HPDE6-E6E7 (cell line): ENCODE data around the gene PDZRN4.

Experiments used
- DNase-seq: peaks from one replicate; pipeline ENCODE4 v3.0.0; 2011; ENCODE audit warnings: missing footprints; ENCODE audit errors: extremely low spot score

Gene PDZRN4

GRCh38 chr12:41356181-41356580 is 168.1 kb downstream of the PDZRN4 start:
- DNase-seq = no peak

DNA sequence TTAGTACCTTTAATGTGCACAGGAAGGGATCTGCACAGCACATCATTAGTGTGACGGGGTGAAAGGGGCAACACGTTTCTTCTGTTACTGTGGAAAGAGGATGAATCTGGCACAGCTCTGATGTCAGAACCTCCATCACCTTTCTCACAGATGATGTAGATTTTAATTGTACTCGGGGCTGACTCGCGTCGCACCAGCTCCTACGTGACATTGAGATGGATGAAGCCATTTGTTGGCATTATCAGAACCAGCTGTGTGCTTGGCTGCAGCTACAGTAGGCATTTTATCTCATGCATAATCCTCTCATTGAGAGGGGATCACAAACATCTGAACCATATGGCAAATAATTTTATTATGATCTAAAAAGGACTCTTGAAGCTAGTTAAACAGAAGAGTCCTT is 173.6 kb downstream of the PDZRN4 start:
- no peak for DNase-seq

DNA sequence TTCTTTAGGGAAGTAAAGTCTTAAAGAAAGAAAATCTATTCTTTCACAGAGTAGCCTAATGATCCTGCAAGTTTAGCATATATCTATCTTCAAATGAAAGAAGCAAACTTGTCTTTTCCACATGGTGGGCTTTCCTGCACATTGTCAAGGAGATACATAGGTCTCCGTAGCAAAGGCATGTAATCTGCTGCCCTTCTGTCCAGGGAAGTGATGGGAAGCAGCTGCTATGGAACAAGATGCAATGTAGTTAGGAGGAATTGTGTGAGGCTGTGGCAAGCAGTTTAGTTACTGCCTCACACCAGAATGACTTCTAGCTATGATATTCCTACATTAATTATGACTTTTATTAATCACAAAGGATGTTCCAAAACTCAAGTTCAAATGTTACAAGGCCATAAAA is 174.4 kb downstream of the PDZRN4 start:
- DNase-seq = no peak

DNA sequence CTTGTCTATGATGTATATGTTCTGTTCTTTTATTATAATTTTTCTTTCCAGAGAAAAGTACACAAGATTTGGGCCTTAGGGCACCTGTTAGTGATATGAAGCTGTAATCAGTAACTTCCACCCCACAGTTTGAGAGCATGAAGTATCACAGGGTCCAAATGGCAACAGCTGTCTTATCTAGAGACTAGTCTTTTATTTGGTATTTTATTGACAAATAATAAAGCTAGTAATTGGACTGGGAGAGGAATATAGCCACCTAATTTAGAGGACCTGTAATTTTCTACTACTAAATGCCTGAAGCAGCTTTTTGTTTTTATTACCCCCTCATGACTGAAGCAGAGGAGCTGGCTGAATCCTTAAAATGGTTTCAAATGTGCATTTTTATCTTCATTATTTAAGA is 174.8 kb downstream of the PDZRN4 start:
- DNase-seq = no peak

GRCh38 chr12:41364211-41364610 is 176.1 kb downstream of the PDZRN4 start:
- DNase-seq = no peak

- no peak for DNase-seq
Observed at GRCh38 chr12:41365653-41366171, 177.6 kb downstream of the PDZRN4 start.

DNA sequence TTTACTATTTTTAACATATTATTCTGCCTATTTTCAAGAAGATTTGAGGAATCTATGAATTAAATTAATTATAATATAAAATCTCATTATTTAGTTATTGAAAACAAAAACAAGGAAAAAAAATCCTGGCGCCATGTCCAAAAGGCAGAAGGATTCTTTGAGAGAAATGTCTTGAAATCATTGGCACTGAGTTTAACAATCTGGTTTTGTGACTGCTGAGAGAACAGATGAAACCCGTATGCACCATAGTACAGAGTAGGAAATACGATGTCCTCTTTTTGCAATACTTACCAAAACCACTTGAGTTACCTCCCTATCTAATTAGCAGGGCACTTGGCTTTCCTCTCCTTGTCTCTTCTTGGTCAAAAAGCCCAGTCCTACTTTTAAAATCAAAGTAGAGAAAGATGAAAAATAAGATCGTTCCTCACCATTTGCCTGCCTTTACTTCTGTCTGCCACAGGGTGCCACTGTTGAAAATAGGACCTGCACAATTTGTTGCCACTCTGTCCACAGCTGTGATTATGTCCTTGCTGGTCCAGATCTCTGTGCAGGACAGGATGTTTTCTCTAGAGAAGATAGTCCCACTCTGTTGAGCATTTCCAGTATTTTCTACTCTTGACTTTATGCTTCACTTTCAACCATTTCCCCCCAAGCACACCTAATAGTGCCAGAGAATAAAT is 179.7 kb downstream of the PDZRN4 start:
- no peak for DNase-seq

GRCh38 chr12:41380878-41381277 is 192.8 kb downstream of the PDZRN4 start:
- DNase-seq = no peak

DNA sequence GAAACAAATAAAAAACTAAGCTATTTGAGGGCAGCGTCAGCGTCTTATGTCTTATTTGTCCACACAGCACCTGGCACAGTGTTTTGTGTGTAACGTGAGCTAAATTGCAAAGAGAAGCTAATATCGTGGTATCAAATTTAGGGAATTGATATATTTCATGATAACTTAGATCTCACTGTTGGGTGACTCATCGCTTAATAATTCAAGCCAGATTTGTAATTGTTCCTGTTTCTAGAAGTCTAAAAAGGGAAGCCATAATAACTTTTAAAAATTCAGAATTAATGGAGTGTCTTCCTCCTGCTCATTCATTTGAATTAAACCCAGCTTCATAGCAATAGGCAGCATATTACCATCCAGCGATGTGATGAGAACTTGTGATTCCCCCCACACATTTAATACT is 214.7 kb downstream of the PDZRN4 start:
- DNase-seq = no peak

DNA sequence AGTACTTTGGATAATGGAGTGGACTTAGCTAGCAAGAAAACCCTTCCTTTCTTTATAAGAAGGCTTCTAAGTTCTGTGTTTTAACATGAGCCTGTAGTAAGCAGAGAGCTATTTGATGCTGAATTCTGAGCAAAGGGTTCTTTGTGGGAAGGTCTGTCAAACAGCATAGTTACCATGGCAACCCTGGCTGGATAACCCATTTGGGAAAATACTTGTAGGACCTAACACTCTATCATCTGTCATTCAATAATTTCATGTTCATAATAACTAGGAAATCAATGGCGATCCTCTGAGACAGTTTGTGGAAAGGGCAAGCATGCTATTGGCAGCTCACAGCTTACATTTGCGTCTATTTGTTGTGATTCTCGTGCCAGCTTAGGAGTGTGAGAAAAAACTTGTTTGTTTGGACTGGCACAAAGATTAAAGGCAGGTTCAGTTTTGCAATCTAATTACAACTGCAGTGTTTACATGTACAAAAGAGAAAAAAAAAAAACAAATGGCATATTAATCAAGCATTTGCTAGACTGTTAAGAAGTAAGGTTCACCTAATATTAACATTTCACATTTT is 219.2 kb downstream of the PDZRN4 start:
- no peak for DNase-seq

DNA sequence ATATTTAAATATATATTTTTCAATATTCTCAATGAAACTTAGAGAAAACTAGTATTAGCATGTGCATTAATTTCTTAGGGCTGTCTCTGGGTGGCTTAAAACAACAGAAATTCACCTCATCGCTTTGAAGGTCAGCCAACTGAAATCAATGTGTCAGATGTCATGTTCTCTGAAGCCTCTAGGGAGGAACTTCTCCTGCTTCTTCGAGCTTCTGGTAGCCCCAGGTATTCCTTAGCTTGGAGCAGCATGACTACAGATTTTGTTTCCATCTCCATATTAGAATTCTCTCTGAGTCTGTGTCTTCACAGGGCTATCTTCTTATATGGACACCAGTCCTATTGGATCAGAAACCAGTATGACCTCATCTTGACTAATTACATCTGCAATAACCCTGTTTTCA is 221.5 kb downstream of the PDZRN4 start:
- no peak for DNase-seq

DNA sequence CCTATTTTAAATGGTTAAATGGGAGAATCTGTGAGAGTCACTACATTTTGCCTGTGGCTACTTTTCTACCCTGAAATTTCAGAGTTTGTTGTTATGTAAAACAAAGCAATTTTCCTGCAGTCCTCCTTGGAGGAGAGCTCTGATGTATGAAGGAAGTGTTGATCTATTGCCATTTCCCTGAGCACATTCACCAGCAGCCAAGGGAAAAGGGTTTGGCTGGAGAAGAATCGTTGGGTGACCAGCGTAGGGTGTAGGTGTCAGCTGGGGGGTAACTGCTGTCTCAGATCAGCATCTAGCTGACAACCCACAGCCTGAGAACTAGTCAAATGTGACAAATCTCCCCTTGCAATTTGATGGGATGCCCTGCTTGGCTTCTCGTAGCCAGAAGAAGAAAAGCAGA is 230.5 kb downstream of the PDZRN4 start:
- DNase-seq = no peak

- DNase-seq = no peak
Observed at GRCh38 chr12:41419131-41419893, 231.2 kb downstream of the PDZRN4 start.

DNA sequence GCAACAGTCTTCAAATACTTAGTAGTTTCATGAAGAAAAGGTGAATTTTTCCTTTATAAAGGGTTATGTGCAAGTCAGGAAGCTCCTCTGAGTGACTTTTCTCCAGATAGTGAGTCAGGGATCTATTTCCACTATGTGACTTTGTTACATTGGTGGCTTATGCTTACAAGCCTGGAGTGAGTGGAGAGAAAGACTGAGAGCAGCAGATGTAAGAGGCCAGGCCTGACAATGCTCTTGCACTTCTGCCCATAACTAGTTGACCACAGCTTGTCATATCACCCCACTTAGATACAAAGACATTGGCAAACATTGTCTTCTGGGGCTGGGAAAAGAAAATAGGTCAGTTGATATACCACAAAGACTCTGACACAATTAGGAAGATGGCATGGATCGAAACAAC is 236.5 kb downstream of the PDZRN4 start:
- no peak for DNase-seq

- DNase-seq = no peak
Observed at GRCh38 chr12:41433460-41433859, 245.3 kb downstream of the PDZRN4 start.

DNA sequence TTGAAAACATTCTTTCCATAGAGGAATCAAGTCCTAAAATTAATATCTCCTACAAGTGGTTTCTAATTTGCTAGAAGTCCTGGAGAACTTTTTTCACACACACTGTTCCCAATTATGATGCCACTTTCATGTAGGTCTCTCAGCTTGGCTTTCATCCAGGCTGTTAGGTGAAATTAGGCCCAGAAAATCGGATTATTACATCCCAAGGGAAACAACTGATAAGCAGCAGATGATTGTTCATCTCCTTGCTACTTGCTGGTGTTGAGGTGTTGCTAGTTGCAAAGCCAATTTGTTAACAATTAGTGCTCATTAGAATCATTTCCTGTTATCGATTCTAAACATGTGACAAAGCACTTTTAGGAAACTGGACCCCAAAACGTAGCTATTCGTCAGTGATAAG is 248.0 kb downstream of the PDZRN4 start:
- DNase-seq = no peak

GRCh38 chr12:41437563-41437962 is 249.4 kb downstream of the PDZRN4 start:
- DNase-seq = no peak

GRCh38 chr12:41438854-41439541 is 250.9 kb downstream of the PDZRN4 start:
- DNase-seq = no peak

- DNase-seq = no peak
Observed at GRCh38 chr12:41439801-41440200, 251.7 kb downstream of the PDZRN4 start.

DNA sequence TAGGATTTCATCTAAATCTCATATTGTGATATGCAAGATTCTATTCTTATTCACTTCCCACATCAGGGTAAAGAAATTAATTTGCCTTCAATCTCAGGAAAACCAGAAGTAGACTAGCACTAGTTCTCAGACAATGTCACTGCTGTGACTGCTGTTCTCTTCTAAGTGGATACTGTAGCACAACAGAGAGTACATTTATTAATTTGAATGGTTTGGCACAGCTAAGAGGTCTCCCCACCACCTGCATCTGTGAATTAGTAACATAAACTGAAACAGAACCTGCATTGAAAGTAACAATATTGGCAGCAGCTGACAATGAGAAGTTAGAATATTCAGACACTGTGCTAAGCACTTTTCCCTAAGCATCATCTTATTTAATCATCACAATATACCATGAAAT is 253.1 kb downstream of the PDZRN4 start:
- DNase-seq = no peak

- no peak for DNase-seq
Observed at GRCh38 chr12:41442896-41443295, 254.8 kb downstream of the PDZRN4 start.

GRCh38 chr12:41443690-41444089 is 255.6 kb downstream of the PDZRN4 start:
- no peak for DNase-seq
